Measurements from ENCODE around the gene DOP1A.

Gene DOP1A

GRCh38 chr6:83068616-83069015 is 1.1 kb downstream of the DOP1A start:
- no peak for TF ChIP-seq CTCF (IDR thresholded peaks at IDR 0.05; ENCODE audit: low read length)
- no peak for TF ChIP-seq EZH2 (IDR thresholded peaks at IDR 0.05; ENCODE audit: borderline replicate concordance, low read length)
- H3K9me2 ChIP-seq (ENCODE audit: low read depth, low read length): no peaks in the 10 kb centered on the region
- no peaks in the 10 kb centered on the region for H3K9me3 ChIP-seq (ENCODE audit: low read length)
- peak overlapping the region; percentile 93 for H3K4me2 ChIP-seq (ENCODE audit: low read length)
- H3K36me3 ChIP-seq (ENCODE audit: insufficient read depth, low read length): peaks cover 5% of the 10 kb centered on the region; the same call in 1 of the 2 replicates
- H3K4me3 ChIP-seq (ENCODE audit: low read depth, low read length, poor library complexity, severe bottlenecking): peak overlapping the region; percentile 87
- no peaks in the 10 kb centered on the region for H3F3A ChIP-seq (ENCODE audit: insufficient read depth, low read length)
- peaks cover 70% of the 10 kb centered on the region for H3K4me1 ChIP-seq (ENCODE audit: insufficient read depth, low read length, severe bottlenecking)
- peak overlapping the region; percentile 87 for H3K27ac ChIP-seq (ENCODE audit: low read depth, low read length, poor library complexity, severe bottlenecking)
- no peaks in the 10 kb centered on the region for H3K27me3 ChIP-seq (ENCODE audit: insufficient read depth, low read length)
- peaks cover 63% of the 10 kb centered on the region for H3K79me2 ChIP-seq (ENCODE audit: insufficient read depth, low read length)
- peak overlapping the region; percentile 92 for H3K9ac ChIP-seq (ENCODE audit: low read length)
- H4K20me1 ChIP-seq (ENCODE audit: insufficient read depth, low read length): no peaks in the 10 kb centered on the region
- no peak overlapping the region for H2AFZ ChIP-seq (ENCODE audit: low read length)

GRCh38 chr6:83069633-83070032 is 2.2 kb downstream of the DOP1A start:
- H3K4me2 ChIP-seq (ENCODE audit: low read length): peak overlapping the region; percentile 93
- no peaks in the 10 kb centered on the region for H3F3A ChIP-seq (ENCODE audit: insufficient read depth, low read length)
- H3K79me2 ChIP-seq (ENCODE audit: insufficient read depth, low read length): peaks cover 61% of the 10 kb centered on the region
- H3K4me1 ChIP-seq (ENCODE audit: insufficient read depth, low read length, severe bottlenecking): peaks cover 60% of the 10 kb centered on the region
- H3K4me3 ChIP-seq (ENCODE audit: low read depth, low read length, poor library complexity, severe bottlenecking): peak overlapping the region; percentile 87
- no peak overlapping the region for H2AFZ ChIP-seq (ENCODE audit: low read length)
- H3K27ac ChIP-seq (ENCODE audit: low read depth, low read length, poor library complexity, severe bottlenecking): peak overlapping the region; percentile 87
- H3K36me3 ChIP-seq (ENCODE audit: insufficient read depth, low read length): peaks cover 12% of the 10 kb centered on the region; the same call in 1 of the 2 replicates
- no peaks in the 10 kb centered on the region for H3K9me3 ChIP-seq (ENCODE audit: low read length)
- no peaks in the 10 kb centered on the region for H3K9me2 ChIP-seq (ENCODE audit: low read depth, low read length)
- H3K27me3 ChIP-seq (ENCODE audit: insufficient read depth, low read length): no peaks in the 10 kb centered on the region
- no peak for TF ChIP-seq EZH2 (IDR thresholded peaks at IDR 0.05; ENCODE audit: borderline replicate concordance, low read length)
- no peak for TF ChIP-seq CTCF (IDR thresholded peaks at IDR 0.05; ENCODE audit: low read length)
- peak overlapping the region; percentile 92 for H3K9ac ChIP-seq (ENCODE audit: low read length)
- no peaks in the 10 kb centered on the region for H4K20me1 ChIP-seq (ENCODE audit: insufficient read depth, low read length)

GRCh38 chr6:83071023-83071422 is 3.6 kb downstream of the DOP1A start:
- Histone ChIP-seq H3K27ac (ENCODE audit: low read depth, low read length, poor library complexity, severe bottlenecking) (peak overlapping the region; percentile 87), H3K36me3 (ENCODE audit: insufficient read depth, low read length) (peaks cover 26% of the 10 kb centered on the region), H2AFZ (ENCODE audit: low read length) (no peak overlapping the region), H3K9ac (ENCODE audit: low read length) (peak overlapping the region; percentile 92), H3F3A (ENCODE audit: insufficient read depth, low read length) (no peaks in the 10 kb centered on the region), H3K9me3 (ENCODE audit: low read length) (no peaks in the 10 kb centered on the region), H3K4me3 (ENCODE audit: low read depth, low read length, poor library complexity, severe bottlenecking) (peak overlapping the region; percentile 87), H3K9me2 (ENCODE audit: low read depth, low read length) (no peaks in the 10 kb centered on the region), H3K4me2 (ENCODE audit: low read length) (peak overlapping the region; percentile 93), H3K27me3 (ENCODE audit: insufficient read depth, low read length) (no peaks in the 10 kb centered on the region), H3K4me1 (ENCODE audit: insufficient read depth, low read length, severe bottlenecking) (peaks cover 53% of the 10 kb centered on the region), H4K20me1 (ENCODE audit: insufficient read depth, low read length) (no peaks in the 10 kb centered on the region), H3K79me2 (ENCODE audit: insufficient read depth, low read length) (peaks cover 66% of the 10 kb centered on the region)
- TF ChIP-seq EZH2 (IDR thresholded peaks at IDR 0.05; ENCODE audit: borderline replicate concordance, low read length) (no peak), CTCF (IDR thresholded peaks at IDR 0.05; ENCODE audit: low read length) (no peak)
